ENCODE measurements around the gene COL4A4.

COL4A4 gene

GRCh38 chr2:226981791-226982326 lies 182.1 kb downstream of the COL4A4 start:
- no peak for DNase-seq (ENCODE audit: low read depth)

GRCh38 chr2:226979004-226979403 lies 185.0 kb downstream of the COL4A4 start:
- DNase-seq (ENCODE audit: low read depth) = no peak

GRCh38 chr2:226978300-226978699 lies 185.7 kb downstream of the COL4A4 start:
- no peak for DNase-seq (ENCODE audit: low read depth)

DNA sequence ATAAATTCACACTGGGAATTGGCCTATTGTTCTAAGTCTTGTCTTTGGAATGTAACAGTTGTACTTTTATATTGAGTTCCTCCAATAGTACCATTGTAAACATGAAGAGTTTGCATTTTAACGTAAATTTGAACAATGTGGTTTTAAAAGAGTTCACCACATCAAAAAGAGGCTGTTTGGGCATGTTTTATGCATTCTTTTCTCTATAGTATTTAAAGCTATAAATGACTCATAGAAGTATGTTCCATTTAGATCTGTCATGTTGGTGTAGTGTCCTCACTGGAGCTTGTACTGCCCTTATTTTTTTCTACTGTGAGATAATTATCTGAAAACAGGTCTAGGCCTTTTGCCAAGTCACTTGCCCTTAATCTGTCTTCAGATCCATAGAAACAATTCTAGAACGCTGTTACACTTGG lies 186.2 kb downstream of the COL4A4 start:
- no peak for DNase-seq (ENCODE audit: low read depth)

DNA sequence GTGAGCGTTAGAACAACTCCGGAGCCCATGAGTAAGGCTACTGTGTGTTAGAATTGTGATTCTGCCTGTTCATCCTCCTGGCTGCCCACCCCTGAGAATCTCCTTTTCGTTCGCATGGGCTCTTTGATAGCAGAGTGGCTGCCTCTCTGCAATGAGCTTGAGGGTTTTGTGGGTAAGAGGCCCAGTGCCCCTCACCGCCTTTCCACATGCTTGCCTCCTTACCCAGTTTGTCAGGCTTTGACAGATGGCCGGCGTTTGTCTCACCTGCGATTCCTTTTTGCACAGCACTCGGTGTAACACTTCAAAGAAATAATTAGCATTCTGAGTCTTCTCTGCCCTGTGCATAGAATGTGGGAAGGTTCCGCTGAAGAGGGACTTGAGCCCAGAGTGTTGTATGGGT lies 190.2 kb downstream of the COL4A4 start:
- DNase-seq (ENCODE audit: low read depth) = no peak

DNA sequence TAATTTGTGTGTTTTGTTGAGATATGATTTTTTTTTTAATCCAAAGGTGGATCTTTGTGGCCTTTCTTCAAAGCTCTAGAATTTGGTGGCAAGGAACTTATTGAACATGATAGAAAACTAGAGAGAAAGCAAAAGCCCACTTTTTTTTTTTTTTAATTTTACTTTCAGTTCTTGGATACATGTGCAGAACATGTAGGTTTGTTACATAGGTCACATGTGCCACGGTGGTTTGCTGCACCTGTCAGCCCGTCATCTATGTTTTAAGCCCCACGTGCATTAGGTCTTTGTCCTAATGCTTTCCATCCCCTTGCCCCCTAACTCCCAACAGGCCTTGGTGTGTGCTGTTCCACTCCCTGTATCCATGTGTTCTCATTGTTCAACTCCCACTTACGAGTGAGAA lies 192.2 kb downstream of the COL4A4 start:
- DNase-seq (ENCODE audit: low read depth) = no peak

DNA sequence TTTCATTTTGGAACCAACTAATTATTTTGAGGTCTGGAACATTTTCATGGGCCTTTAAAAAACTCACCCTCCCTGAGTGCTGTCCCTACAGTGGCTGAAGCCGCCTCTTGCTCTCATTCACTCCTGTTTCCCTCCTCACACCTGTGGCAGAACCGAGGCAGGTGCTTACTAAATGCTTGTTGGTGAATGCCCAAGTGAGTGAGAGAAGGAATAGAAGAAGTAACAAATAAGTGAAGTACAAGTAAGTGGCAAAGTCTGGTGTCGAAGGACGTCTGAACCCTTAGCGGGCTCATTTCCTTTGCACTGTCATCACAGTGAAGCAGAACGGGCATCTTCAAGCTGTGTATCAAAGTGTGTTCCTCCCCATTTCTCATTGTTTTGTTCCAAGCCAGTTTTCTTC lies 192.9 kb downstream of the COL4A4 start:
- no peak for DNase-seq (ENCODE audit: low read depth)

GRCh38 chr2:226970362-226970761 lies 193.6 kb downstream of the COL4A4 start:
- no peak for DNase-seq (ENCODE audit: low read depth)

GRCh38 chr2:226969417-226970080 lies 194.5 kb downstream of the COL4A4 start:
- DNase-seq (ENCODE audit: low read depth) = no peak

- no peak for DNase-seq (ENCODE audit: low read depth)
These were observed 198.6 kb downstream of the COL4A4 start for GRCh38 chr2:226965376-226965775.

- no peak for DNase-seq (ENCODE audit: low read depth)
These were observed 200.5 kb downstream of the COL4A4 start for GRCh38 chr2:226963528-226963927.

DNA sequence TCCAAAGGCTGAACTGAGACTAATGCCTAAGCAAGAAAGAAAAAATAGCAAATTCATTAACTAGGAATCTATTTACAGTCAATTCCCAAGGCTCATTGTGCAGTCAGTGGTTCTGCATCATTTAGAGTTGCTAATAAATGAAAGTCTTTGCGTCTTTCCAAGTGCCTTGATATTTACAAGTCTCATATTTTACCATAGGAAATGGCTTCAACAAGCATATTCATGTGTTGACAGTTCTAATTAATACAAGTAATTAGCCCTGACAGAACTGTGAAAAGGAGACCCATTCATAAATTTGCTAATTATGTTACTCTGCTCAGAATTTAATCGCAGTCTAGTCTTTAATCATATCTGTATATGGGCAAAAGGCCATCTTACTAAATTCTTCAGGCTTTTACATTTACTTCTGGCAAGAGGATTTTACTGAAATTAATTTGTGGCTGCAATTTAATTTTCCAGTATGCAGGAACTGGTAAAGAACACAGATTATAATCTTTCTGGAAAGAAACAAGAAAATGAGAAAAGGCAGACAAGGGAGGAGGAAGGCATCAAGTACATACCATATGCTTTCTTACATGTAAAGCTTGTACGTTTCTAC lies 201.7 kb downstream of the COL4A4 start:
- DNase-seq (ENCODE audit: low read depth) = no peak

- no peak for DNase-seq (ENCODE audit: low read depth)
These were observed 204.6 kb downstream of the COL4A4 start for GRCh38 chr2:226959418-226959817.

DNA sequence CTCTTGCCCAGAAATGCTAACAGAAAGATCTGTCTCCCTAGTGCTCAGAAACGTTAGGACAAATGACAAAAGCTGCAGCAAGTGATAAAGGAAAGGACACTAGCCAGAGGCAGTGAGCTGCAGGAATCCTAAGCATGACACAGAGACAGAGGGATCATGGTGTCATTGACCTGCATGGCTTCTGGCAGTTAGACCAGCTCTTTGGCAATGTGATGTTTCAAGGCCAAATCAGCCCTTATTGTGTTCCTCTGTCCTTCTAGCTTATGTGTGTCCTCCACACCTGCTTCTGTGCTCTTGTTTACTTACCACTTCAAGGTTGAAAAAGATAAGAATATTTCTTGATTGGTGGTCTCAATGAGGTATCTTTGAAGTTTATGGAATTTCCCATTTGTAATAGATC lies 207.3 kb downstream of the COL4A4 start:
- no peak for DNase-seq (ENCODE audit: low read depth)

DNA sequence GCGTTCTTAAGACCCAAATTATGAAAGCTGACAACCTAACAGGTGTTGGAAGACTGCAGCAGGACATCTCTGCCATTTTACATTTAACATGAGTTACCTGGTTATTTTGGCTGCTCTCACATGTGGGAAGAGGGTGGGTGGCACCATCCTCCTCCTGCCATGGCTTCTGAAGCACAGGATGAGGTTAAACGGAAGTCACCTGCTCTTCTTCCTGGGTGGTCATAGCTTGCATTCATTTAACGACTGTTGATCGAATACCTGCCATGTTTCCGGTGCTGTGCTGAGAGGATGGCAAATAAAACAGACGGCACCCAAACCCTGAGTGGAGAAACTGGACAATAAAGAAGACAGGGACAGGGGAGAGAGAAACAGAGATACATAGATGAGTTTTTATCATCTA lies 210.2 kb downstream of the COL4A4 start:
- no peak for DNase-seq (ENCODE audit: low read depth)

- DNase-seq (ENCODE audit: low read depth) = no peak
These were observed 210.8 kb downstream of the COL4A4 start for GRCh38 chr2:226953206-226953605.

Data from stimulated activated CD8-positive, alpha-beta memory T cell treated with anti-CD3 and anti-CD28 coated beads, Interleukin-15, amount 100 ng/mL, for 24 hours (primary cell).